LoVo (cell line): Measurements from ENCODE around the gene SCYGR3.
"Not testable (repeated sequence)": the region's sequence is repeated elsewhere in the genome, so short reads cannot be mapped to it uniquely, and the experiment has no call there.

ENCODE experiments used
- DNase-seq: peaks from one replicate; pipeline ENCODE4 v3.0.0-alpha.2; 2016; ENCODE audit warnings: low spot score

Gene SCYGR3

DNA sequence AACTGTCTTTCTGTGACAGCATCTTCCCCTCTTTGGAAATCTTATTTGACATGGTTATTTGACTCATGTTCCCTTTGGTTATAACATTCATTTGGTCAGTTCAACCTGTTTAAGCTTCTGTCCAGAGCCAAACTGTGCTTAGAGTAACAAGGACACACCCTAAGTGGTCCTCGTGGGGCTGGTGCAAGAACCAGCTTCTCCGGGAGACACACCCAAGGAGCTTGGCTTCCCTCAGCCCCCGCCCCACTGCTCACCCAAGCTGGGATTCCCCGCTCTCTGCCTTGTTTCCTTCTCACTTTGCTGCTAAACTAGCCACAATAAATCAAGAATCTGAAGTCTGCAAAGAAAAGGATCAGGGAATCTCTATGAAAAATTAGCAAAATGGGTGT, 1.4 kb downstream of the SCYGR3 start:
- no peak for DNase-seq

DNA sequence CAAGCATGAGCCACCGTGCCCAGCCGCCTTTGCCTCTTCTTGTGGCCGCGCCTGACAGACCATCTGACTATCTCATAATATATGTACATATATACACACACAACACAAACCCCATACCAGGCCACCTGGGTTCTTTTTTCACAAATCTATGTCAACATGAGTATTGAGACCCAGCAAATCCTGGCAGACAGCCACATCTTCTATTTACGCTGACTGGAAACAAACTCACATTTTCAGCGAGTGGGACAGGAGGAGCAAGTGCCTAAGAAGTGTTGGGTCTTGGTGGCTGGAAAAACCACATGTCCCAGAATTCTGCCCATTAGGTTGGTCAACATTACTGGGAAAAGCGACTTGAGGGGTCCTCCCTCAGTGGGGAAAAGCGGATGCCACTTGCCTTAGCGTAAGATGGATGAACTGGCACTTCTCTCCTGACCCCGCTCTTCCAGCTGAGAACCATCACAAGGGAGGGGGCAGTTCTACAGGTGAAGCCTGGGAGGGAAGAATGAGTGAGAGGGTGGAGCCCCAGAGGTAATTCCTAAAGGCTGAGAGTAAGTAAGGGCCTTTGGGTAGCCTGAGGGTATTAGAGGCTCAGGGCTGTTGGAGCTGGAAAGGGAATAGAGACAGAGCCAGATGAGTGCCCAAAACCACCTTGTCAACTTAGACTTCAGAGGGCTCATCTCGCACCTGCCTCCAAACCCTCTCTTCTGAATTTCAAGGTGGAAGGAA, 1.9 kb downstream of the SCYGR3 start:
- no peak for DNase-seq

DNA sequence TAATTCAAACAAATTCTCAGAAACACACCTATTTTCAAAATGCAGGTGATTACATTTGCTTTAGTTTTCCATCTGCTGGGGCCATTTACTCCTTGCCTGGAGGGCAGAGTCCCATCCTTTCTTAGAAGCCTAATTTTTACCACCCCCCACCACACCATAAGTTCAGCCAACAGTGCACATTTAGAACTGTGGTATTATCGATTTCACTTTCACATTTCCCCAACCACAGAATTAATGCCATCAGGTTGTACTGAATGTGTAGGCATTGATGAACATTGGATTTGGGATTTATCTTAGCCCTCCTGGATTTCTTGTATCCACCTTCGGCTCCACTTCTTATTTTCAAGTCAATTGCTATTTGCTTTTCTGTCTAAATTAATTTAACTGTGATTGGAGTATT, 4.5 kb downstream of the SCYGR3 start:
- DNase-seq: no peak

GRCh38 chr2:227608561-227609338, 5.9 kb downstream of the SCYGR3 start:
- DNase-seq: no peak

- DNase-seq: no peak
Observed at GRCh38 chr2:227607941-227608340, 6.7 kb downstream of the SCYGR3 start.

GRCh38 chr2:227606476-227606875, 8.2 kb downstream of the SCYGR3 start:
- DNase-seq: no peak

- DNase-seq: no peak
Observed at GRCh38 chr2:227602358-227602757, 12.3 kb downstream of the SCYGR3 start.

GRCh38 chr2:227598835-227599503, 15.7 kb downstream of the SCYGR3 start, which contains the start of gene SCYGR2:
Gene SCYGR2, plus strand, starts transcription at chr2:227598893. Its CDS starts 0 bp downstream, at chr2:227598893.
- DNase-seq: not testable (repeated sequence)

DNA sequence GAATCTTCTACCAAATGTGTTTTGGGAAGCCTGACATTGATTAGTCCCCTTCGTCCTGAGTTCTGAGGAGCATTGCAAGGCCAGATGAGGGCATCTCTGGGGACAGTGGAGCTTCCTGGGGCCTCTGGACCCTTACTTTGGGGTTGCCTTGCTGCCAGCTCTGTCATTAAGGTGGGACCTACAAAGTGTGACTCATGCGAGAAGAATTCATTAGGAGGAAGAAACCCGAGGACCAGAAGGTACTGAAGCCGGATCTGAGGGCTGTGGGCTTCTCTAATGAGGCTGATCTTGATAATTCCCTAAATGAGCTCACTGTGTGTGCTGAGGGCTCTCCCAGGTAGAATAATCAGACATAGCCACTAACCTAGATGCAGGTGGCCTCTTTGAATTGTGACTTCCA, 16.6 kb downstream of the SCYGR3 start:
- DNase-seq: peak; percentile 47

GRCh38 chr2:227597036-227597435, 17.6 kb downstream of the SCYGR3 start:
- DNase-seq: no peak

DNA sequence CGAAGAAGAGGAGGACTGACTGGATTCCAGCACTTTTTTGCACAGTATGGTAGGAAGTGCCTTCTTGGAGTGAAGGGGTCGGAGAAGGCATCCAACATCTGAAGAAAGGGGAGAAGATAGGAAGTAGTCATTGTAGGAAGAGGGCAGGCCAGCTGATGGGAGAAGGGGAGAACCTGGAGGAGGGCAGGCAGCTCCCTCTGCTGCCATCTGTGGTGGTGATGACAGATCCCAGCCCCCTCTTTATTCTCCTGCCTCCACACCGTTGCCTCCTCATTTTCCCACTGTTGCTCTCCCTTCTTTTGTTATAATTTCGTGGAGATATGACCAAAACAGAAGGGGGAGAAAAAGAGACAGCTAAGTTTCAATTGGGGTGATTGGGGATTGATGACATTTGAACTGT, 18.8 kb downstream of the SCYGR3 start:
- no peak for DNase-seq

DNA sequence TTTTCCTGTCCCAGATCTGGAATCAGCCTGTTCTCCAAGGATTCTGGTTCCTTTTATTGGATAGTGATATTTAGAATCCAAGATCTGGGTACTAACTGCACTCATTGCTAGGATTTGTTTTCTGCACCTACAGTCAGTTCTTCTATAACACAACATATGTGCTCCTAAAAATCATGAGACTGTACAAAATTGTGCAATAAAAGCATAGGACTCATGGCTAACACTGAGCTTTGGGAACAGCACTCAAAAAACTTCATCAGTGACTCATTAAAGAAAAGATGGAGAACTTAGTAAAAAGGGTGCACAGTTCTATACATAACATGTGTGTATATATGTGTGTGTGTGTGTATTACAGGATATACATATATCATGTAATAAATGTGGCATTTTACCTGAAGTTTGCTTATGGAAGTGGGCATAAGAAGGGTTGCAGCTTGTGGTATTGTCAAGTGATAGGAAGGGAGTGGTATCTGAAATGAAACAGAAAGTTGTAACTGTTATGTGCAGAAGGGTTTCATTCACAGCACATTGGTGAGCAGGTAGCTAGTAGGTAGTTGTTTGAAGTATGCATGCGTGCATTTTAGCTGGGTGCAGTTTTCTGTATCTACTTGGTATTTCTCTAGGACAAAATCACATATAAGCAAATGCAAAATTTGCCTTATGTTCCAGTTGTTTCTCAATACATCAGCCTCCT, 21.8 kb downstream of the SCYGR3 start:
- no peak for DNase-seq

- DNase-seq: no peak
Observed at GRCh38 chr2:227582369-227582768, 32.3 kb downstream of the SCYGR3 start.

DNA sequence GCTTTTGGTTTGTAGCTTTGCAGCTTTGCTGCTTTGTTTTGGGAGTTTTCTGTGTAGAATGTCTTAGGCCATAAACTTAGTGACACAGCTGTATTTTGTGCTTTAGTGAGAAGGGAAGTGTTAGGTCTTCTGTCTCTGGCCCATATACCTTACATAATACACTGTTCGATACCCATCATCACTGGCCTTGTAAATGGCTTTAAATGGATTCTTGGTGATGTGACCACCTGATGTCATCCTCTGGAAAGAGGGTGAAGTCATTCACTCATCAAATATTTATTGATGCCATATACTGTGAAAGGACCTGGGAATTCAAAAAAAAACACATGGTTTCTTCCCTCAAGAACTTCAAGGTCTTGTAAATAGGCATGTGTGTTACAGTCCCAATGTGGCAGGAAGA, 34.8 kb downstream of the SCYGR3 start:
- no peak for DNase-seq

DNA sequence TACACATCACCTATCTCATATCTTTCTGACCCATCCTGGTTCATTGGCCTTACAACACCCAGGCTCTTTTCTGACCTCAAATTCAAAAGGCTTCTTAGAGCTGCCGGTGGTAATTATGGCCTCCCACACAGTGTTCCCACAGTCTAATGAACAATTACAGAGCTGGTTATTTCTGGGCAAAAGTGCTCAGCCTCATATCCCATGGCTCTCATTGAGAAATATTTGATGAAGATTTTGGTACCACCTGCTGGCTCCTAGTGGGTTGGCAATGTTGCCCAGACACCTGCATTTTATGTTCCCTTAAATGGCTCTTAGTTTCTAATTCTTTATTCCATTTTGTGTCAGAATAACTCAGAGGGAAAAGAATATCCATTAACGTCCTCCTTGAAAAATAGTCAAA, 36.0 kb downstream of the SCYGR3 start:
- no peak for DNase-seq

DNA sequence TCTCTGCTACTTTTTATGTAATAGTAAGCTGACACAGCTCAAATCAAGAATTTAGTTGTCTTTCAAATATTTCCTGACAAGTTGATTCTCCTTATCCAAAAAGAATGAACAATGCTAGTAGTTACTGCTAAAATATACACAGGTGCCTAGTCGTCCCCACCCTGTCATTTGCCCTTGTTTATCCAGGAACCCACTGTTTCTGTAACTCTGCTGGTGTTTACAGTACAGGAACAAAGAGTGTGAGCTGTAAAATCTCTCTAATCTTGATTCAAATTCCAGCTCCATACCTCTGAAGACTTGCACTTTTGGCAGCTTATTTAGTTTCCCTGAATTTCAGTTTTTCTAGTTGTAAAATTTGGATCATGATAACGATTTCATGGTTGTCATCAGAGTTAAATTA, 37.1 kb downstream of the SCYGR3 start:
- no peak for DNase-seq

- DNase-seq: no peak
Observed at GRCh38 chr2:227576812-227577211, 37.8 kb downstream of the SCYGR3 start.

DNA sequence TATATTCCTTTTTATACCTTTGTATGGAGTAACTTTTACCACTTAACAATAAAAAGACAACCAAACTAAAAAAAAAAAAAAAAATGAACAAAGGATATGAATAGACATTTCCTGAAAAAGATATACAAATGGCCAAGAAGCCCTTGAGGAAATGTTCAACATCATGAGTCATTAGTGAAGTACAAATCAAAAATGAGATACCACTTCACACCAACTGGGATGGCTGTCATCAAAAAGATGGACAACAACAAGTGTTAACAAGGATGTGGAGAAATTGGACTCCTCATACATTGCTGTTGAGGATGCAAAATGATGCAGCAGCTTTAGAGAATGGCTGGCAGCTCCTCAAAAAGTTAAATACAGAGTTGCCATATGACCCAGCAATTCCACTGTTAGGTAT, 38.5 kb downstream of the SCYGR3 start:
- DNase-seq: no peak

DNA sequence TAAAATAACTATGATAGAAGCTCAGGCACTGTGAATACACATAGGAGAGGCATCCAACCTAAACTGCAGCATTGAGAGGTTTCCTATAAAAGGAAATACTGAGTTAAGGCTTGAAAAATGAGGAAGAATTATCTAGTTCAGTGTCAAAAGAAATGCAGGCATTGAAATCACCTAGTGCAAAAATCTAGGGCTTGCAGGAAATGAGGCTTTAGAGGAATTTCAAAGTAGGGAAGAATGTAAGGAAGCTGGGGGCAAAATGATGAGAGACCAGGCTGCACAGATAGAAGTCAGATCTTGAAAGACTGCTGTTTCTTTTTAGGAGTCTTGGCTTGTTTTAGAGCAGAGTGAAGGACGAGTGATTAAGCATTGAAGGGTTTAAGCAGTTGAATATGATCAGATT, 44.0 kb downstream of the SCYGR3 start:
- no peak for DNase-seq

- DNase-seq: no peak
Observed at GRCh38 chr2:227568852-227569169, 45.8 kb downstream of the SCYGR3 start.

DNA sequence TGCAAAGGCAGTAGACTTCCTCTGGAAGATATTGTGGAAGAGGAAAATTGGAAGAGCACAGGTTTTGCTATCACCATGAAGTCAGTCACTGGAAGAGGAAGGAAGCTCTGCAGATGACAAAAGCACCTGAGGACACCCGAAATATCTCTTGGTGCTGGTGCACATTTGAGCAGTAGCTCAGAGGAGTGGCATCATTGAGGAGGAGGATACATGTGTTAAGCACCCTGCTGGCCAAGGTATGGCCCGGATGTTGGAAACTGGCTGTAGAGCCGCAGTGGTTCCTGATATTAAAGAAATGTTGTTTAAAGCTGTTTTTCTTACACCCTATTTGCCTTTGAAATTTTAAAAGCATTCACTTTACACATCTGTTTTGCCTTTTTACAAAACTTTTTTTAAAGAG, 48.6 kb downstream of the SCYGR3 start:
- DNase-seq: no peak

- no peak for DNase-seq
Observed at GRCh38 chr2:227565080-227565479, 49.6 kb downstream of the SCYGR3 start.
